DLD1 (cell line): Measurements from ENCODE around the gene ADNP.

Experiments used
- in situ Hi-C: cut with HindIII; loops from 2 replicates; pipeline ENCODE4 v1.10.0; 2017; ENCODE audit warnings: low sequenced_read_pairs

Gene ADNP

DNA sequence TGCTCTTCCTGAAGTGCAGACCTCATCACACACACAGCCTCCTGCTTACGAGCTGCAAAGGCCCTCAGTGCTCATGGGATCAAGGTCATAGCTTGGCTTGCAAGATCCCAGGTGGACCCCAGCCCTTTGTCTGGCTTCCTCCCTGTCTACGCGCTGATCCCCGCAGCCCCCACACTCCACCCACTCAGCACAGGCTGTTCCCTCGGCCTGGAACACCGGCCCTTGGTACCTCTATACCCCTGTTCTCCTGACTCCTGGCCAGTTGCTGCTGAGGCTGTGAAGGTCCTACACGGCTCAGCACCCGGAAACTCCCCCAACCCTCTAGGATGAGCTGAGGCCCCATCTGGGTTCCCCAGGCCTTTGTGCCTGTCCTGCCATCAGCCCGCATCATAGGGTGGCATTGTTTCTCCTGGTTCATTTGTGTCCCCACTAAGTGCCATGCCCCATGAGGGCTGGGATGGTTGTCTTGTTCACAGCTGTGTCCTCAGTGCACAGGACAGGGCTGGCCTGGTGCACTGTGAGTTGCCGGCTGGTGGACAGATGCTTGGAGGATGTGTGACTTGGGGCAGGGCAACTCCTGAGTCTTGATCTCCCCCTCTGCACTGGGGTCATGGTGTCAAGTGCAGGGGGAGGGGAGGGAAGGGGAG, 57.0 kb downstream of the ADNP start:
- in situ Hi-C loops = no loop called here

DNA sequence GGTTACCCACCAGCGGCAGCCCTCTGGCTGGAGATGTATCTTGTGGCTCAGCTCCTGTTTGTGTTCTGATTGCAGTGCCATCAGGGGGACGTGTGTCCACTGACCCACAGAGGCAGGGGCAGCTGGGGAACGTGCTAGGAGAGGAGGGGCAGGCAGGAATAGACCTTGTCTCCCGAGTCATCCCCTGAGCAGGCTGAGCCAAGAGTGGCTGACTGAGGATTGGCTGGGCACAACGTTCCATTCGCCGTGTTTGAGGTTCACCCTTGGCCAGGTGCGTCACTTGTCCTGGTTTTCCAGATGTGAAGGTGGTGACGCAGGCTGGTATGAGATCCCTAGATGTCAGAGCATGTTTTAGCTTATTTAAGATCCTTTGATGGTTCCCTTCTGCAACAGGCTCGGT, 57.7 kb downstream of the ADNP start:
- in situ Hi-C loops = no loop called here

DNA sequence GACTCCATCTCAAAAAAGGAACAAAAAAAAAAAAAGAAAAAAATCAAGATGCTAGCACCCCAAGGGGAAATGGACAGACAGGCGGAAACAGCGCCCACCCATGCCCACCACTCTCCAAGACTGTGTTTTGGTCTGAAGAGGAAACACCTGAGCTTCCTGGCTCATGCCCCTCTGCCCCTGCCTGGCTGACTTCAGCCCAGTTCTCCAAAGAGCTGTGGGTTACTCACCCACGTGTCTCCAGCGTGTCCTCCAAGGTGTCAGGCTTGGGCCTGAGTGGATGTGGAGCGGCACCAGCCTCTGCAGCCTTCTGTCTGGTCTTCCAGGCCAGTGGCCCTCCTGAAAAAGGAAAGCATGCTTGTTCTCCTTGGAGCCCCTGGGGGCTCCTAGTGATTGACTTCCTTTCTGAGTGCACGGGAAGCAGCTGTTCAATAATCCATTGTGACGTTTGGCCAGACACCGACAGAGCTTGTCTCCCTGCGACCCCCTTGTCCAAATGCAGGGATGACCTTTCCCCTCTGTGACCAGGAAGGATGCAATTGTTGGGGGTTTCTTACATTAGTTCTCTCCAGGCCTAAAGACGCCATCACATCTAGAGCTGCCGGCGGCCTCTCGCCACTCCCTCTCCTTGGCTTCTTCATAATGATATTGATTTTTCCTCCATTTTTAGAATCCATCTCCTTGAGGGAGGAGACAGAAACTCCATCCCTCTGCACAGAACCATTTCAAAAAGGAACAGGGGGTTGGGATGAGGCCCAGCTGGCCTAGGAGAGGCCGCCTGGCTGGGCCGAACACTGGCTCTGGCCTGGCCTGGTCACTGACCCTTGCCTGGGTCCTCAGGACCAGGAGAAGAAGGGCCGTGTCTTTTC, 58.4 kb downstream of the ADNP start:
- in situ Hi-C loops = no loop called here

- in situ Hi-C loops = no loop called here
These were observed 60.6 kb downstream of the ADNP start for GRCh38 chr20:50870561-50871161.

DNA sequence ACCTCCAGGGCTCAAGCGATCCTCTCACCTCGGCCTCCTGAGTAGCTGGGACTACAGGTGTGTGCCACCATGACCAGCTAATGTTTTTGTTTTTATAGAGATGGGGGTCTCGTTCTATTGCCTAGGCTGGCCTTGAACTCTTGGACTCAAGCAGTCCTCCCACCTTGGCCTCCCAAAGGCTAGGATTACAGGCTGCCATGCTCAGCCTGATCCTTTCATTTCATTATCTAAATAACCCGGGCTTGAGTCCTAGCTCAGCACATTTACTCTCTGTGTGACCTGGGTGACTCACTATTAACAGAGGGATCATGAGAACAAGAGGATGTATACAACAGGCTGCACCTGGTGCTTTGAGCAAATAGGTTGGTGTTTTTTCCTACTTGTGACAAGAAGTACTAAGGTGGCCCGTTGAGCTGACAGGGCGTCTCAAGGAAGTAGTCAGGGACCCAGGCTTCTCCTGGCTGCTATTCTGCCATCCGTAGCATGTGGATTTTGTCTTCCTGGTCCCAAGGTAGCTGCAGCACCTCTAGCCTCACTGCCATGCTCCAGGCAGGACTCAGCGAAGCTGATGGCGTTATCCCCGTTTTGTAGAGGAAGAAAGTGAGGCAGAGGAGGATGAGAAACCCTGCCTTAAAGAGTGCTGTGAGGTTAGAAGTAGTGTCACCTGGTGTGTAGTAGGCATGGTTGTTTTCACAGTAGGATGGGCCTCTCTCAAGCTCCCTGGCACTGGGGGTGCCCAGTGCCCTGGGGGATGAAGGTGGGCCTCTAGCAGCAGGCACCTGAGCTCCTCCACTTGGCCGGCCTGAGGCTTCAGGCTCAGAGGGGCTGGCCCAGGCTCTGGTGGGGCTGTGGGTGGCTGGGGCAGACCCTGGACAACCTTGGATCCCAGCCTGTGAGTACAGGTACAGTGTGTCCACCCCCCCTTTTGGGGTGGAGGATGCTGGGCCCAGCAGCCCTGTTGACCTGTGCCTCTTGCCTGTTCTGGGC, 62.4 kb downstream of the ADNP start:
- in situ Hi-C loops = no loop called here

DNA sequence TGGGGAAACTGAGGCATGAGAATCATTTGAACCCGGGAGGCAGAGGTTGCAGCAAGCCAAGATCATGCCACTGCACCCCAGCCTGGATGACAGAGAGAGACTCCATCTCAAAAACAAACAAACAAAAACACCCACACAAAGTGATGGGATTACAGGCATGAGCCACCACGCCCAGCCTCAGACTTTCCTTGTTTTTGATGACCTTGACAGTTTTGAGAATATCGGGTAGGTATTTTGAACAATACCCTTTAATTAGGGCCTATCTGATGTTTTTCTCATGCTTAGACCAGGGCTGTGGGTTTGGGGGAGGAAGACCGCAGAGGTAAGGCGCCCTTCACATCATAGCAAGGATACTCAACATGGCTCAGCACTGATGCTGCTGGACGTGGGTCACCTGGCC, 63.4 kb downstream of the ADNP start:
- in situ Hi-C loops = no loop called here

- in situ Hi-C loops = no loop called here
These were observed 64.4 kb downstream of the ADNP start for GRCh38 chr20:50866831-50867230.

DNA sequence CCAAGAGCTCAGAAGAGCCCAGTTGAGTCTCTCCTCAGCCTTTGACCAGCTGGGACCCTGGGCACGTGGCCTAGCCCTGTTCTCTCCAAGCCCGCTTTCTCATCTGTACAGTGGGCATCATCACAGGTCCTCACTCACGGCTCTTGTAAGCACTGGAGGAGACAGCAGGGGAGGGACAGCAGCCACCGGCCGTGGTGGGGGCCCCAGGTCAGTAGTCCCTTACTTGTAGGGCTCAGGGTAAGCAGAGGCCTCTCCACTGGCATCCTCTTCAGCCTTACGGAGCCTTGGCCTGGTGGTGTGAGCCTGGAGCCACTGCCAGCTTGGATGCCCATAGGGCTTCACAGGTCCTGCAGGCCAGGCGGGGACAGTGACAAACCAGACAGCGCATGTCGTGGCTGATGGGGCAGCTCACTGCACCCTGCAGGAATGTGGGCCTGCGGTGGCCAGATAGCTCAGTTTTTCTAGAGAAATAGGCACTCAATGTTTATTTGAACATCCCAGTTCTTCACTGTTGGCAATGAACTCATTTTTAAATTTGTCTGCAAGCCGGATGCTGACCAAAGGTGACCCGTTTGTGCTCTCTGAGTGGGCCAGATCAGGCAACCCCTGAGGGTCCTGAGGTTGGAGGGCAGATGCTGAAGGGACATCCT, 65.1 kb downstream of the ADNP start:
- in situ Hi-C loops = no loop called here

DNA sequence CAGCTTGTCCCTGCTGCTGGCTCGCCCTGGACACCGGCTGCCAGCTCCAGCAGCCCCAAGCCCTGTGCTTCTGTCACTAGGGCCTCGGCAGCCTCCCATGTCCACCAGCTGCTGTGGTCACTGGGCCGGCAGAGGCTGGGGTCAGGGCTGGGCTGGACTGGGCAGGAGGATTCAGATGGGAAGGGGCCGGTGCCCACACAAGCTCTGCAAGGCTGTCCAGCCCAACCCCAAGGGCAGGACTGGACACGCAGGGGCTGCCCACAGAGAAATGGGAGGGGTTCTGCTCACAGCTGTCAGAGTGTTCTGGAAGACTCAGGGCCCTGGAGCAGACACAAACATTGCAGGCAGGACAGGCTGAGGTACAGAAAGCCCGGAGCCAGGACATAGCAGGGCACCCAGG, 65.6 kb downstream of the ADNP start:
- in situ Hi-C loops = no loop called here

- in situ Hi-C loops = no loop called here
These were observed 66.1 kb downstream of the ADNP start for GRCh38 chr20:50865114-50865513.

- in situ Hi-C loops = no loop called here
These were observed 68.7 kb downstream of the ADNP start for GRCh38 chr20:50862546-50862945.

DNA sequence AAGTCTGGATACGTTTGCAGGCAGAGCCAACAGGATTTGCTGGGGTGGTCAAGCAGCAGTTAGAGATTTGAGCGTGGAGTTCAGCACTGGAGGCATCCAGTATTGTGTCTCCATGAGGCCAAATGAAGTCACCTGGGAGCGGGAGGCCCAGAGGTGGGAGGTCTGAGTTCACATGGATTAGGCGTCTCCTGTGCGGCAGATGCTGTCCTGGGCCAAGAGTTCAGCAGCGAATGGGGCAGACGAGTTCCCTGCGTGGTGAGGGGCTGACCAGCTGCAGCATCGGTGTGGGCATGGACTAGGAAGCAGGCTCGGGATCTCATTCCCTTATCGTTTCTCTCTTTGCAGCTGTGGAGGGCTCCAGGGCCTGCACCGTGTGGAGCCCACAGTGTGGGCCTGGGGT, 70.2 kb downstream of the ADNP start:
- in situ Hi-C loops = no loop called here

- in situ Hi-C loops = no loop called here
These were observed 72.1 kb downstream of the ADNP start for GRCh38 chr20:50859161-50859560.

DNA sequence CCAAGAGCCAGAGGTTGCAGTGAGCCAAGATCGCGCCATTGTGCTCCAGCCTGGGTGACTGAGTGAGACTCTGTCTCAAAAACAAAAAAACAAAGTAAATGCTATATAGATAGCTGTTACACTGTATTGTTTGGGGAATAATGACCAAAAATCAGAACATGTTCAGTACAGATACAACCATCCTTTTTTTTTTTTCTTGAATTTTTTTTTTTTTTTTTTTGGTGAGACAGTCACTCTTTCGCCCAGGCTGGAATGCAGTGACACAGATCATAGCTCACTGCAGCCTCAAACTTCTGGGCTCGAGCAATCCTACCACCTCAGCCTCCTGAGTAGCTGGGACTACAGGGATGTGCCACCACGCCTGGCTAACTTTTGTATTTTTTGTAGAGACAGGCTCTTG, 72.7 kb downstream of the ADNP start:
- in situ Hi-C loops = no loop called here

DNA sequence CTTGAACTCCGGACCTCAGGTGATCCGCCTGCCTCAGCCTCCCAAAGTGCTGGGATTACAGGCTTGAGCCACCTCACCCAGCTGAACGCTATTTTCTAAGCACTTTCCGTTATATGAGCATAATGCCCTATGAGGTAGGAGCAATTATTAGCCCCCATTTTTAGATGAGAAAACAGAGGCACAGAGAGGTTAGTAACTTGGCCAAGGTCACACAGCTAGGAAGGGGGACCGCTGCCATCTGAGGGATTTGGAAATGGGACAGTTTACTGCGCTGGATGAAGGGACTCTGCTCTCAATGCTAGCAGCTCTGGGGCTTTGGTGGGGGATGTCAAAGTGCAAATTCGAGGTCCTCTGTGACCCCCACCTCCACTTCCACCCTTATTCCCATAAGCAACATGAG, 73.9 kb downstream of the ADNP start:
- in situ Hi-C loops = no loop called here

DNA sequence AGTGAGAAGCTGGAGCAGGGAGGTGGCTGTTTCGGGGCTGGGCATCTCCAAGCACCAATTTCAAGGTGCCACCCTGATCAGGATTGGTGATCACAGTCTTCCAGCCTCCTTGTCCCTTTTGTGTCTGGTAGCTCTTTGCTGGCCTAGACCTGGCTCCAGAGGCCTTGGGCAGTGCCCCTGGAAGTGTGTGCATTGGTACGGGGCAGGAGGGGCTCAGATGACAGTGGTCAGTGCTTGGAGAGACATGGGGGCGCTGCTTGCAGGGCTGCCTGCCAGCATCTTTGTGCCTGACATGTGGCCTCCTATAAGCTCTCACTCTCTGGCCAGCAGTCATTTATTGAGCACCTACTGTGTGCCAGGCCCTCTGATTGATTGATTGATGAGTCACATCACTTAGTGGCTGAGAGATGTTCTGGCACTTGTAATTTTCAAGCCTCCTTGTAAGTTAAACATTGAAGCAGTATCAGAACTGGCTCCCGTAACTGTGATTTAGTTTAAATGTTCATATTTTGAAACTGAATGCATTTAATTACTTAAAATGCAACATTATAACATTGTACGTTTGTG, 74.7 kb downstream of the ADNP start:
- in situ Hi-C loops = no loop called here

- in situ Hi-C loops = no loop called here
These were observed 75.5 kb downstream of the ADNP start for GRCh38 chr20:50855498-50856474.

DNA sequence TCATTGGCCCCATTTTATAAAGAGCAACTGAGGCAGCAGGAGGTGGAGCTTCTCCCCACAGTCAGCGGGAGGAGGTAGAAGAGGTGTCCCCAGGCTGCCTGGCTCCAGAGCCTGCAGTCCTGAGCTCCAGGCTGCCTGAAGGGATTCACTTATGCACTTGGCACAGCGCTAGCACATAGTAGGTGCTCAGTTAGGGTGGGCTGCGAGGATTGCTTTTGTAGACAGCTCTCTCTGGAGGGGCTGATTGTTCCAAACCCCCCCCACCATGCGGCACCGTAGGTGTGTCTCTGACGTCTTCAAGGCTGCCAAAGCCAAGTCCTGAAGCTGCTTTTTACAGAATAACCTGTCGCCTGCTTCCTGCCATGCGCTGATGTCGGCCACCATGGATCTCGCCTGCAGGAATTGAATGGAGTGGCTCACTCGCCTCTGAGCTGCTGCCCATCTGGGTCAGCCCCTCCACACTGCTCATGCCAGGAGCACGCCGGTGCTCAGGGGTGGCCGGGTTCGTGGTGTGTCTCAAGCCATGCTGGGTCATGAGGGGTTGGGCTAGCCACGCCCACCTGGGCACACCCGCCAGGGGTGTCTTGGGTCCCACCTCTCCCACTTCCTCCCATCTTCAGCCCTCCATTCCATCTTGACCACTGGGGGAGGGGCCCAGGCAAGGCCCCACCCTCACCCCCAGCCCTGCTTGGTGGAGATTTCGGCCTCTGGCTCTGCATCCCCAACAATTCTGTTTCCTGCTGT, 76.6 kb downstream of the ADNP start:
- in situ Hi-C loops = no loop called here
